CD4-positive, CD25-positive, alpha-beta regulatory T cell (primary cell): ENCODE measurements around the gene EIF5. TPM values are rescaled to one million over a fixed set of nuclear protein-coding genes. Genes with fewer than 3 reads are reported as not detected.
"Not testable (repeated sequence)": the region's sequence is repeated elsewhere in the genome, so short reads cannot be mapped to it uniquely, and the experiment has no call there.

Experiments
- ATAC-seq, 2 donors: fragments of 150-1000 bp; cut with Tn5 transposase; one replicate each; pipeline ENCODE4 v1.10.0; 2021; ENCODE audit warnings: low read depth in 2 of 2, moderate number of reproducible peaks in 2 of 2, moderate library complexity in 1 of 2
- DNase-seq, 3 donors: peaks; one replicate each; pipeline versions ENCODE4 v3.0.0 to v3.0.0-alpha.2; 2012 to 2022; ENCODE audit warnings: mixed read lengths in 1 of 3
- H3K27ac ChIP-seq: one replicate; pipeline ENCODE4 v1.7.0; 2013; ENCODE audit warnings: mild to moderate bottlenecking, low read length; ENCODE audit not compliant: insufficient read depth, poor library complexity, severe bottlenecking
- H3K27me3 ChIP-seq: one replicate; pipeline ENCODE4 v1.7.0; 2013; ENCODE audit warnings: low read length; ENCODE audit not compliant: control insufficient read depth, insufficient read depth
- H3K36me3 ChIP-seq: one replicate; pipeline ENCODE4 v1.7.0; 2013; ENCODE audit warnings: mild to moderate bottlenecking, low read length, moderate library complexity; ENCODE audit not compliant: control insufficient read depth, insufficient read depth
- H3K4me1 ChIP-seq: 2 replicates; pipeline ENCODE4 v1.7.0; 2013; ENCODE audit warnings: mild to moderate bottlenecking, low read length; ENCODE audit not compliant: insufficient read depth, control insufficient read depth, poor library complexity, severe bottlenecking
- H3K4me3 ChIP-seq: one replicate; pipeline ENCODE4 v1.7.0; 2013; ENCODE audit warnings: low read depth, mild to moderate bottlenecking, low read length, moderate library complexity
- H3K9me3 ChIP-seq, 2 experiments: 1 replicate in 1 of 2; 2 replicates in 1 of 2; pipeline ENCODE4 v1.7.0; 2013; ENCODE audit warnings: low read length in 2 of 2, mild to moderate bottlenecking in 1 of 2, moderate library complexity in 1 of 2; ENCODE audit not compliant: control insufficient read depth in 2 of 2
- H3K27ac Mint-ChIP-seq, 3 donors: one replicate each; pipeline ENCODE4 v1.8.0; 2020 to 2022; ENCODE audit warnings: mild to moderate bottlenecking in 3 of 3, mixed read lengths in 3 of 3, moderate library complexity in 2 of 3
- H3K27me3 Mint-ChIP-seq: one replicate; pipeline ENCODE4 v1.8.0; 2022; ENCODE audit warnings: mild to moderate bottlenecking, mixed read lengths
- H3K36me3 Mint-ChIP-seq: one replicate; pipeline ENCODE4 v1.8.0; 2020; ENCODE audit warnings: mixed read lengths
- H3K4me1 Mint-ChIP-seq, 4 donors: one replicate each; pipeline ENCODE4 v1.8.0; 2020 to 2022; ENCODE audit warnings: mixed read lengths in 4 of 4, mild to moderate bottlenecking in 1 of 4
- H3K4me3 Mint-ChIP-seq, 4 donors: one replicate each; pipeline ENCODE4 v1.8.0; 2020 to 2022; ENCODE audit warnings: mild to moderate bottlenecking in 4 of 4, mixed read lengths in 4 of 4, moderate library complexity in 3 of 4
- H3K9me3 Mint-ChIP-seq, 7 donors: one replicate each; pipeline ENCODE4 v1.8.0; 2020 to 2022; ENCODE audit warnings: mixed read lengths in 7 of 7, mild to moderate bottlenecking in 3 of 7, moderate library complexity in 2 of 7
- polyA plus RNA-seq, 4 donors: library from polyadenylated mRNA; unstranded; fragments of 300-500 nt; fragmentation: Illumina TruSeq; gene quantifications; one replicate each; pipeline ENCODE4 v1.2.3, GENCODE V29; 2021
- total RNA-seq: library from RNA; stranded (reverse); gene quantifications from one replicate; pipeline ENCODE4 v1.2.3, GENCODE V29; 2022

EIF5 gene
- total and polyA plus RNA-seq, 5 donors from 2014 or later = 364 to 675 (median 373) TPM

DNA sequence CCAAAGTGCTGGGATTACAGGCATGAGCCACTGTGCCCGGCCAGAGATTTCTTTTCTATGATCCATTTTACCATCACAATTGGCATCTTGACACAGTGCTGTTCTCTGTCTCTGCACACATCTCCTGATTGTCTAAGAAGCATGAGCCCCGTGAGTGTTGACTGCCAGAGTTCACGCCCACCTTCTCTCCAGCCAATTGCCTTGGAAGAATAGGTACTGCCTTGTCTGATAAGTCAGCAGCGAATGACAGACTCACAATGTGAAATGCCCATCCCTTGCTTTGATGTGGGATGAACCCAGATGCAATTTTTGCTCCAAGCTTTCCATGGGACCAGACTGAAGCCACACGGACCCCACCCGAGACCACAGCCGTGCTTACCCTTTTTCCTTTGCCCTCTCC lies 19.3 kb downstream of the EIF5 start:
- Mint-ChIP-seq H3K27ac (no peak overlapping the region), H3K27me3 (peaks cover 27% of the 10 kb centered on the region), H3K9me3 (peaks cover 0 to 1% (median 0%) of the 10 kb centered on the region in 7 donors), H3K4me3 (no peak overlapping the region), H3K4me1 (peaks cover 0 to 6% (median 2%) of the 10 kb centered on the region in 4 donors), H3K36me3 (no peaks in the 10 kb centered on the region)
- Histone ChIP-seq H3K27ac (no peak overlapping the region), H3K27me3 (peaks cover 5% of the 10 kb centered on the region), H3K4me3 (no peak overlapping the region), H3K4me1 (no peaks in the 10 kb centered on the region), H3K9me3 (no peaks in the 10 kb centered on the region), H3K36me3 (no peaks in the 10 kb centered on the region)
- DNase-seq = no peak
- no peak for ATAC-seq

DNA sequence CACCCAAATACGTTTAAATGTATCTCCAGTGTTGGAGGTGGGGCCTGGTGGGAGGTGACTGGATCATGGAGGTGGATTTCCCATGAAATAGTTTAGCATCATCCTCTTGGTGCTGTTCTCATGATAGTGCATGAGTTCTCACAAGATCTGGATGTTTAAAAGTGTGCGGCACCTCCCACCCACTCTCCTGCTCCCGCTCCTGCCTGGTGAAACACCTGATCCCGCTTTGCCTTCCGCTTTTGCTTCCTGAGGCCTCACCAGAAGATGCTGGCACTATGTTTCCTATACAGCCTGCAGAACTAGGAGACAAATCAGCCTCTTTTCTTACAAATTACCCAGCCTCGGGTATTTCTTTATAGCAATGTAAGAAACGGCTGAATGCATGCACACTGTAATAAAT lies 20.1 kb downstream of the EIF5 start:
- no peaks in the 10 kb centered on the region for H3K36me3 ChIP-seq
- H3K4me3 ChIP-seq = no peak overlapping the region
- no peak for DNase-seq
- no peaks in the 10 kb centered on the region for H3K9me3 ChIP-seq
- no peak for ATAC-seq
- no peaks in the 10 kb centered on the region for H3K4me1 ChIP-seq
- Mint-ChIP-seq H3K4me1 (peaks cover 0 to 6% (median 2%) of the 10 kb centered on the region in 4 donors), H3K27ac (no peak overlapping the region), H3K9me3 (peaks cover 0 to 1% (median 0%) of the 10 kb centered on the region in 7 donors), H3K36me3 (no peaks in the 10 kb centered on the region), H3K27me3 (peaks cover 27% of the 10 kb centered on the region), H3K4me3 (no peak overlapping the region)
- H3K27ac ChIP-seq = no peak overlapping the region
- peaks cover 5% of the 10 kb centered on the region for H3K27me3 ChIP-seq

DNA sequence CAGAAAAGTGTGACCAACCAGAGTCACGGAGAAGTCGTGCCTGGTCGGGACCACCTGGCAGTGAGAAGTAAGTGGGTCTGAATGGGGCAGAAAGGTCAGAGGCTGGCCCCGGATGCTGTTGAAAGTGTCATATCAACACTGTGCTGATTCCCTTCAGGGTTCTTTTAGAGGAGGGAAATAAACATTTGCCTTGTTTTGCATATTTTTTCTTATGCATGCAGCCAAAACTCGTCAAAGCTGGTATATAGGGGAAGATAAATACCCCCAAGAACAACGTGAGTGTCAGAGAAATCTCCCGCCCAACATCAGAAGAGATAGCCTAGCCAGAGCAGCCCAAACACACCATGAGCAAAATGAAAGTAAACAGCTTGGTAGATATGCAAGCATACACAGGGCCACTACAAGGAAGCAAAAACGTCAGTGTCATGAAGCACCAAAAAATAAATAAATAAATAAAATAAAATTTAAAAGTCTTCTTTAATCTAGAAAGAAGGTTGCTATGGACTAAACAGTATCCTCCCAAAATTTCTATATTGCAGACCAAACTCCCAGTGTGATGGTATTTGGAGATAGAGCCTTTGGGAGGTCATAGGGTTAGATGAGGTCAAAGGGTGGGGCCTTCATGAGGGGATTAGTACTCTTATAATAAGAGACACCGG lies 22.1 kb downstream of the EIF5 start:
- Histone ChIP-seq H3K9me3 (no peaks in the 10 kb centered on the region), H3K36me3 (no peaks in the 10 kb centered on the region), H3K27me3 (peaks cover 5% of the 10 kb centered on the region), H3K4me1 (no peaks in the 10 kb centered on the region), H3K4me3 (no peak overlapping the region), H3K27ac (no peak overlapping the region)
- H3K4me1 Mint-ChIP-seq = peaks cover 0 to 6% (median 2%) of the 10 kb centered on the region in 4 donors
- H3K4me3 Mint-ChIP-seq = peak overlapping the region in 1 of 4 donors; percentile 11
- peaks cover 0 to 1% (median 0%) of the 10 kb centered on the region in 7 donors for H3K9me3 Mint-ChIP-seq
- H3K36me3 Mint-ChIP-seq = no peaks in the 10 kb centered on the region
- ATAC-seq (no peak), DNase-seq (no peak)
- peaks cover 29% of the 10 kb centered on the region for H3K27me3 Mint-ChIP-seq
- no peak overlapping the region for H3K27ac Mint-ChIP-seq

DNA sequence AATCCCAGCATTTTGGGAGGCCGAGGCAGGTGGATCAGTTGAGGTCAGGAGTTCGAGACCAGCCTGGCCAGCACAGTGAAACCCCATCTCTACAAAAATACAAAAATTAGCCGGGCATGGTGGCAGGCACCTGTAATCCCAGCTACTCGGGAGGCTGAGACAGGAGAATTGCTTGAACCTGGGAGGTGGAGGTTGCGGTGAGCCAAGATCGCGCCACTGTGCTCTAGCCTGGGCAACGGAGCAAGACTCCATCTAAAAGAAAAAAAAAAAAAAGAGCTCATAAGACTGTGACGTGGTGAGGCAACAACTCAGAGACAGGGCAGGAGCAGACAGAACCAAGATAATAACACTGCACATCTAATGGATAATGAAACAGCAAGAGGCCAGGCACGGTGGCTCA lies 23.5 kb downstream of the EIF5 start:
- peaks cover 24% of the 10 kb centered on the region for H3K27me3 Mint-ChIP-seq
- peaks cover 5 to 10% of the 10 kb centered on the region in 2 experiments for H3K9me3 ChIP-seq
- H3K36me3 ChIP-seq, H3K4me1 ChIP-seq, ATAC-seq, H3K36me3 Mint-ChIP-seq, H3K4me3 ChIP-seq, DNase-seq, H3K9me3 Mint-ChIP-seq, H3K27ac ChIP-seq, H3K27me3 ChIP-seq, H3K4me1 Mint-ChIP-seq, H3K4me3 Mint-ChIP-seq, H3K27ac Mint-ChIP-seq: not testable (repeated sequence)

DNA sequence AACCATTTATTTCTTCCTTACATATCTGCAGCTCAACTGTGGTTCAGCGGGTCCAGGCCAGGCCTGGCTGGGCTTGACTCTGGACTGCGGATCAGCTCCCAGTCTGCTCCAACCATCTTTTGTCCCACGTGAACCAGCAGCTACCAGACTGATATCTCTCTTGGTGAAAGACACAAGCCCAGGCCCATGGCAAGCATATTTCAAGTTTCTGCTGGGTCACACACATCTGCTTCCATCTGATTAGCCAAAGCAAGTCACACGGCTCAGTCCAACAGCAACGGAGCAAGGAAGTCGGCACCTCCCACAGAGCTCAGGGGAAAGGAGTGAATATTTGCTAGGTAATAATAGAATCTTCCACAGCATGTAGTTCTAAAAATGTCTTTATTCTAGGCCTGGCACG lies 26.5 kb downstream of the EIF5 start:
- H3K27me3 ChIP-seq = peaks cover 6% of the 10 kb centered on the region
- H3K4me3 Mint-ChIP-seq = no peak overlapping the region
- H3K27ac ChIP-seq = no peak overlapping the region
- ATAC-seq (no peak), DNase-seq (no peak)
- peaks cover 0 to 23% (median 7%) of the 10 kb centered on the region in 7 donors for H3K9me3 Mint-ChIP-seq
- H3K36me3 Mint-ChIP-seq = no peaks in the 10 kb centered on the region
- H3K9me3 ChIP-seq = peaks cover 9 to 15% of the 10 kb centered on the region in 2 experiments
- no peaks in the 10 kb centered on the region for H3K36me3 ChIP-seq
- H3K27me3 Mint-ChIP-seq = peaks cover 26% of the 10 kb centered on the region
- H3K27ac Mint-ChIP-seq = no peak overlapping the region
- no peak overlapping the region for H3K4me3 ChIP-seq
- peaks cover 0 to 6% (median 2%) of the 10 kb centered on the region in 4 donors for H3K4me1 Mint-ChIP-seq
- no peaks in the 10 kb centered on the region for H3K4me1 ChIP-seq

DNA sequence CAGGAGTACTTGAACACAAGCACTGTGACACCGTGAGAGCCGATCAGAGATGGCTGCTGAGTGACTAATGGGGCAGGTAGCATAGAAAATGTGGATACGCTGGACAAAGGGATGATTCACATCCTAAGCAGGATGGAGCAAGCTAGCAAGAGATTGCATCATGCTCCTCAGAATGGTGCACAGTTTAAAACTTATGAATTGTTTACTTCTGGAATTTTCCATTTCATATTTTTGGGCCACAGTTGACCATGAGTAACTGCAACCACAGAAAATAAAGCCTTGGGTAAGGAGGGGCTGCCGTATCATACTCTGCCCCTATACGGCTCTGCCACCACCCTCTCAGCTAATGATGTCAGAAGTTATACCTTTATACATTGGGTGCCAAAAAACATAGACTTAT lies 27.8 kb downstream of the EIF5 start:
- Mint-ChIP-seq H3K36me3 (no peaks in the 10 kb centered on the region), H3K27ac (no peak overlapping the region), H3K27me3 (peaks cover 20% of the 10 kb centered on the region), H3K9me3 (peaks cover 0 to 23% (median 7%) of the 10 kb centered on the region in 7 donors), H3K4me1 (peaks cover 0 to 3% (median 1%) of the 10 kb centered on the region in 4 donors), H3K4me3 (no peak overlapping the region)
- Histone ChIP-seq H3K9me3 (peaks cover 9 to 15% of the 10 kb centered on the region in 2 experiments), H3K4me1 (no peaks in the 10 kb centered on the region), H3K36me3 (no peaks in the 10 kb centered on the region), H3K4me3 (no peak overlapping the region), H3K27me3 (peaks cover 6% of the 10 kb centered on the region), H3K27ac (no peak overlapping the region)
- DNase-seq (no peak), ATAC-seq (no peak)

DNA sequence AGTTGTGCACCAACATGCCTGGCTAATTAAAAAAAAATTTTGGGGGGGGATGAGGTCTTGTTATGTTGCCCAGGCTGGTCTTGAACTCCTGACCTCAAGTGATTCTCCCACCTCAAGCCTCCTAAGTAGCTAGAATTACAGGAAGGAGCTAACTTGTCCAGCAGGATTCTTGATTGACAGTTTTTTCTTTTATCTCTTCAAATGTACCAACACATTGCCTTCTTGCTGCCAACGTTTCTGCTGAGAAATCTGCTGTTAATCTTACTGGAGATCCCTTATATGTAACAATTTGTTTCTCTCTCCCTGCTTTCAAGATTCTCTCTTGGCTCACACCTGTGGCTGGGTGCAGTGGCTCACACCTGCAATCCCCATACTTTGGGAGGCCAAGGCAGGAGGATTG lies 28.7 kb downstream of the EIF5 start:
- H3K9me3 Mint-ChIP-seq = peaks cover 0 to 23% (median 6%) of the 10 kb centered on the region in 7 donors
- no peak overlapping the region for H3K4me3 ChIP-seq
- H3K27ac Mint-ChIP-seq = no peak overlapping the region
- H3K4me3 Mint-ChIP-seq = no peak overlapping the region
- peaks cover 3% of the 10 kb centered on the region for H3K27me3 ChIP-seq
- no peaks in the 10 kb centered on the region for H3K36me3 ChIP-seq
- H3K27ac ChIP-seq = no peak overlapping the region
- ATAC-seq (no peak), DNase-seq (no peak)
- no peaks in the 10 kb centered on the region for H3K36me3 Mint-ChIP-seq
- no peaks in the 10 kb centered on the region for H3K4me1 ChIP-seq
- peaks cover 9 to 15% of the 10 kb centered on the region in 2 experiments for H3K9me3 ChIP-seq
- peaks cover 17% of the 10 kb centered on the region for H3K27me3 Mint-ChIP-seq
- no peaks in the 10 kb centered on the region for H3K4me1 Mint-ChIP-seq

DNA sequence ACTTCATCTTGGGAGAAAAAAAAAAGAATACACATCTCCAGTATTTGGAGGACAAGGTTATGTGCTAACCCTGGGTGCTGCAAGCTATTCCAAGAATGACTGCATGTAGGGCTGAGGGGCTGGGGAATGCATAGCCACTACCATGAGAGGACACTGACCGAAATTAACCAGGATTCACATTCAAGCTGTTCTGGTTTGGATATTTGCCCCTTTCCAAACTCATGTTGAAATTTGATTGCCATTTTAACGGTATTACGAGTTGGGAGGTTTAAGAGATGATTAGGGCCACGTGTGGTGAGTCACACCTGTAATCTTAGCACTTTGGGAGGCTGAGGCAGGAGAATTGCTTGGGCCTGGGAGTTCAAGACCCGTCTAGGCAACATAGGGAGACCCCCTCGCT lies 32.7 kb downstream of the EIF5 start:
- Histone ChIP-seq H3K27ac (no peak overlapping the region), H3K4me3 (no peak overlapping the region), H3K4me1 (no peaks in the 10 kb centered on the region), H3K36me3 (no peaks in the 10 kb centered on the region), H3K9me3 (peaks cover 8 to 13% of the 10 kb centered on the region in 2 experiments), H3K27me3 (peaks cover 3% of the 10 kb centered on the region)
- no peak for DNase-seq
- Mint-ChIP-seq H3K27me3 (peaks cover 19% of the 10 kb centered on the region), H3K27ac (no peak overlapping the region), H3K4me1 (no peaks in the 10 kb centered on the region), H3K9me3 (peaks cover 0 to 22% (median 6%) of the 10 kb centered on the region in 7 donors), H3K4me3 (no peak overlapping the region), H3K36me3 (no peaks in the 10 kb centered on the region)
- ATAC-seq = no peak
